Brain microvascular endothelial cell (primary cell): Measurements from ENCODE around the gene CLCN2.

ENCODE experiments used
- DNase-seq: peaks from one replicate; pipeline ENCODE4 v3.0.0-alpha.2; 2020
- H3K27ac ChIP-seq: fragments of 250-450 bp; sonication (Bioruptor Pico); 2 replicates; pipeline ENCODE4 v1.5.1; 2020; ENCODE audit warnings: mild to moderate bottlenecking, moderate library complexity
- H3K27me3 ChIP-seq: fragments of 250-450 bp; sonication (Bioruptor Pico); replicated peaks from 2 replicates; pipeline ENCODE4 v1.5.1; 2020; ENCODE audit warnings: mild to moderate bottlenecking
- H3K36me3 ChIP-seq: fragments of 250-450 bp; sonication (Bioruptor Pico); replicated peaks from 2 replicates; pipeline ENCODE4 v1.5.1; 2020; ENCODE audit warnings: mild to moderate bottlenecking
- H3K4me3 ChIP-seq: 2 replicates; pipeline ENCODE4 v1.5.1; 2011; ENCODE audit warnings: low read depth, mild to moderate bottlenecking, control low read depth, low read length, moderate library complexity
- CTCF ChIP-seq: IDR thresholded peaks from 2 replicates; pipeline ENCODE4 v1.5.1; 2011; ENCODE audit warnings: low read depth, mild to moderate bottlenecking, moderate library complexity, low read length, control low read depth, inconsistent platforms; ENCODE audit errors: missing control alignments
- in situ Hi-C: cut with HindIII; loops from 2 replicates; pipeline ENCODE4 v1.10.0; 2017; ENCODE audit warnings: low sequenced_read_pairs, low pct_ligation_motif_present

CLCN2 gene

GRCh38 chr3:184379358-184380184 lies 18.2 kb upstream of the CLCN2 start, which contains the start of gene CHRD:
Gene CHRD (plus strand): TSS chr3:184380054. CDS start chr3:184380319, 265 bp downstream.
- Histone ChIP-seq H3K4me3 (no peak within 1 kb of the TSS), H3K36me3 (no peaks in the 10 kb centered on the region), H3K27ac (no peak within 1 kb of the TSS), H3K27me3 (peaks cover 45% of the 10 kb centered on the region)
- DNase-seq = no peak
- TF ChIP-seq CTCF = no peak
- in situ Hi-C loops = no loop called here

GRCh38 chr3:184378651-184379357 lies 17.4 kb upstream of the CLCN2 start:
- no peak for DNase-seq
- Histone ChIP-seq H3K27ac (no peak overlapping the region), H3K4me3 (no peak overlapping the region), H3K36me3 (no peaks in the 10 kb centered on the region), H3K27me3 (peaks cover 47% of the 10 kb centered on the region)
- no peak for TF ChIP-seq CTCF
- in situ Hi-C loops = no loop called here

GRCh38 chr3:184377882-184378445 lies 16.6 kb upstream of the CLCN2 start, which contains the start of gene THPO:
Gene THPO (minus strand): TSS chr3:184378207. CDS start chr3:184376259, 1,948 bp downstream.
- TF ChIP-seq CTCF = no peak
- Histone ChIP-seq H3K36me3 (no peaks in the 10 kb centered on the region), H3K27me3 (peaks cover 47% of the 10 kb centered on the region), H3K4me3 (no peak within 1 kb of the TSS), H3K27ac (no peak within 1 kb of the TSS)
- in situ Hi-C loops = no loop called here
- no peak for DNase-seq

GRCh38 chr3:184377374-184377773 lies 16.0 kb upstream of the CLCN2 start:
- TF ChIP-seq CTCF = no peak
- no peak for DNase-seq
- Histone ChIP-seq H3K36me3 (no peaks in the 10 kb centered on the region), H3K27ac (no peak overlapping the region), H3K4me3 (no peak overlapping the region), H3K27me3 (peaks cover 47% of the 10 kb centered on the region)
- in situ Hi-C loops = no loop called here

GRCh38 chr3:184375747-184376461 lies 14.5 kb upstream of the CLCN2 start:
- Histone ChIP-seq H3K27ac (no peak overlapping the region), H3K36me3 (no peaks in the 10 kb centered on the region), H3K27me3 (peaks cover 33% of the 10 kb centered on the region), H3K4me3 (no peak overlapping the region)
- no peak for DNase-seq
- no peak for TF ChIP-seq CTCF
- in situ Hi-C loops = no loop called here
